Suprapubic skin (tissue), 4 donors: ENCODE measurements around the gene SCIN. TPM values are rescaled to one million over a fixed set of nuclear protein-coding genes. Genes with fewer than 3 reads are reported as not detected.
"Not testable (repeated sequence)": the region's sequence is repeated elsewhere in the genome, so short reads cannot be mapped to it uniquely, and the experiment has no call there.

ENCODE experiments used
- DNase-seq, 2 donors: peaks; one replicate each; pipeline ENCODE4 v3.0.0-alpha.2; 2019; ENCODE audit warnings: low spot score in 2 of 2
- H3K27ac ChIP-seq: fragments of 200-600 bp; sonication (generic); one replicate; pipeline ENCODE4 v1.5.1; 2019
- H3K27me3 ChIP-seq: fragments of 200-600 bp; sonication (generic); one replicate; pipeline ENCODE4 v1.5.1; 2019
- H3K36me3 ChIP-seq: fragments of 200-600 bp; sonication (generic); one replicate; pipeline ENCODE4 v1.5.1; 2019
- H3K4me1 ChIP-seq: fragments of 200-600 bp; sonication (generic); one replicate; pipeline ENCODE4 v1.5.1; 2019
- H3K4me3 ChIP-seq: fragments of 200-600 bp; sonication (generic); one replicate; pipeline ENCODE4 v1.5.1; 2019; ENCODE audit warnings: mild to moderate bottlenecking
- H3K9me3 ChIP-seq: fragments of 200-600 bp; sonication (generic); one replicate; pipeline ENCODE4 v1.5.1; 2019
- EP300 ChIP-seq: sonication (generic); formaldehyde crosslinking; IDR thresholded peaks from one replicate; pipeline ENCODE4 v1.6.1; 2017; ENCODE audit warnings: antibody characterized with exemption
- POLR2A ChIP-seq, 2 donors: fragments of 450-650 bp; IDR thresholded peaks; one replicate each; pipeline ENCODE4 v1.6.1; 2017; ENCODE audit warnings: antibody characterized with exemption in 2 of 2, mild to moderate bottlenecking in 2 of 2, moderate library complexity in 2 of 2
- POLR2AphosphoS5 ChIP-seq, 3 donors: sonication (generic); formaldehyde crosslinking; IDR thresholded peaks; one replicate each; pipeline ENCODE4 v1.6.1; 2017; ENCODE audit warnings: antibody characterized with exemption in 3 of 3
- WGBS: methylation state at CpG from one replicate; pipeline ENCODE4 v1.1.5; 2018; 5-methylcytosine and 5-hydroxymethylcytosine counted together
- total RNA-seq, 4 donors: library from RNA; depleted of rRNA; stranded (reverse); fragments of >200 nt; gene quantifications; one replicate each; pipeline ENCODE4 v1.1.0, GENCODE V29; 2016
- TF ChIP-seq, protein P1 (sequence below), 2 donors: fragments of 200-600 bp in 1 of 2; fragments of 450-650 bp in 1 of 2; sonication (generic) in 1 of 2; IDR thresholded peaks; one replicate each; pipeline ENCODE4 v1.5.1; 2016 to 2019; ENCODE audit warnings: antibody characterized with exemption in 2 of 2, mild to moderate bottlenecking in 1 of 2, moderate library complexity in 1 of 2

The SCIN gene
- total RNA-seq, 4 donors from 2014 or later = 3.1 to 4.9 (median 3.8) TPM

DNA sequence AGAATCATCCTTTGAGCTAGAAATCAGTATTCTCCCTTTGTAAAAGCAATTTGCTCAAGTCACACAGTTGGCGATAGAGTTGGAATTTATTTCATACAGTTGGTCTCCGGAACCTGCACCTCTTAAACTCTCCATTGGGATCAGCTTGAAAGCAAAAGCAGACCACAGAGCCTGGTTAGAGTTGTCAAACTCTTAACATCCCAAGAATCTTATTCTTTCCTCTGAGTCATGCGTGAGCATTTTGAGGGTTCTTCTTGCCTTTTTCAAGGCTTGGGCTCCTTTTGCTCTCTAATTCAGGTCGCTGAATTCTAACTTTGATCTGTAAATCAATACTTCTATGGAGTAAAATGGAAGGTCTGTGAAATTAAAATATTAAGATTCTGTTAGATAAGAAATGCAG is 19.6 kb upstream of the SCIN start:
- H3K9me3 ChIP-seq = no peaks in the 10 kb centered on the region
- H3K4me3 ChIP-seq = no peak overlapping the region
- no peak for DNase-seq
- no peaks in the 10 kb centered on the region for H3K27me3 ChIP-seq
- no peaks in the 10 kb centered on the region for H3K36me3 ChIP-seq
- H3K27ac ChIP-seq = no peak overlapping the region
- no peaks in the 10 kb centered on the region for H3K4me1 ChIP-seq
- TF ChIP-seq EP300 (no peak), POLR2AphosphoS5 (IDR thresholded peaks at IDR 0.05) (no peak), POLR2A (IDR thresholded peaks at IDR 0.05) (no peak)
- TF ChIP-seq, protein P1, sequence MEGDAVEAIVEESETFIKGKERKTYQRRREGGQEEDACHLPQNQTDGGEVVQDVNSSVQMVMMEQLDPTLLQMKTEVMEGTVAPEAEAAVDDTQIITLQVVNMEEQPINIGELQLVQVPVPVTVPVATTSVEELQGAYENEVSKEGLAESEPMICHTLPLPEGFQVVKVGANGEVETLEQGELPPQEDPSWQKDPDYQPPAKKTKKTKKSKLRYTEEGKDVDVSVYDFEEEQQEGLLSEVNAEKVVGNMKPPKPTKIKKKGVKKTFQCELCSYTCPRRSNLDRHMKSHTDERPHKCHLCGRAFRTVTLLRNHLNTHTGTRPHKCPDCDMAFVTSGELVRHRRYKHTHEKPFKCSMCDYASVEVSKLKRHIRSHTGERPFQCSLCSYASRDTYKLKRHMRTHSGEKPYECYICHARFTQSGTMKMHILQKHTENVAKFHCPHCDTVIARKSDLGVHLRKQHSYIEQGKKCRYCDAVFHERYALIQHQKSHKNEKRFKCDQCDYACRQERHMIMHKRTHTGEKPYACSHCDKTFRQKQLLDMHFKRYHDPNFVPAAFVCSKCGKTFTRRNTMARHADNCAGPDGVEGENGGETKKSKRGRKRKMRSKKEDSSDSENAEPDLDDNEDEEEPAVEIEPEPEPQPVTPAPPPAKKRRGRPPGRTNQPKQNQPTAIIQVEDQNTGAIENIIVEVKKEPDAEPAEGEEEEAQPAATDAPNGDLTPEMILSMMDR (IDR thresholded peaks at IDR 0.05) = no peak
- WGBS = 90% methylated on average over 4 of the region's 4 CpGs

- H3K4me1 ChIP-seq = no peaks in the 10 kb centered on the region
- no peak for DNase-seq
- no peaks in the 10 kb centered on the region for H3K36me3 ChIP-seq
- TF ChIP-seq POLR2AphosphoS5 (IDR thresholded peaks at IDR 0.05) = no peak
- TF ChIP-seq POLR2A (IDR thresholded peaks at IDR 0.05) = no peak
- no peak for TF ChIP-seq EP300
- H3K27me3 ChIP-seq = no peaks in the 10 kb centered on the region
- no peak overlapping the region for H3K27ac ChIP-seq
- no peak overlapping the region for H3K4me3 ChIP-seq
- no peaks in the 10 kb centered on the region for H3K9me3 ChIP-seq
- WGBS = 86% methylated on average over 1 of the region's 1 CpG
These were observed 17.6 kb upstream of the SCIN start for GRCh38 chr7:12552876-12553275.

DNA sequence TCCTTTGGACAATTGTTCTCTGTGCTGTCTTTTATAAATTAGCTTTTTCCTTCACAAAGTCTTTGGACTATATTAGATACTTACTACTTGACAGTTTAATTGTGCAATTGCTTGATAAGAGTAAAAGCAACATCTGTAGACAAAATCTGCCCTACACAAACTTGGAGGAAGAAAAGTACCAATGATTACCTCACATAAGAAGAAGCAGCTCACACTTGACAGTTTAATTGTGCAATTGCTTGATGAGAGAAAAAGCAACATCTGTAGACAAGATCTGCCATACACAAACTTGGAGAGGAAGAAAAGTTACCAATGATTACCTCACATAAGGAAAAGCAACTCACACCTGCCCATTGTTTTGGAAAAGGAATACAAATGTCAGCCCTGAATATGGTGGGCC is 17.1 kb upstream of the SCIN start:
- H3K4me1 ChIP-seq = no peaks in the 10 kb centered on the region
- H3K4me3 ChIP-seq = no peak overlapping the region
- no peak for DNase-seq
- H3K9me3 ChIP-seq = no peaks in the 10 kb centered on the region
- no peak for TF ChIP-seq POLR2AphosphoS5 (IDR thresholded peaks at IDR 0.05)
- TF ChIP-seq EP300 = no peak
- no peak for TF ChIP-seq POLR2A (IDR thresholded peaks at IDR 0.05)
- TF ChIP-seq, protein P1 (IDR thresholded peaks at IDR 0.05) = no peak
- no peaks in the 10 kb centered on the region for H3K36me3 ChIP-seq
- no peaks in the 10 kb centered on the region for H3K27me3 ChIP-seq
- H3K27ac ChIP-seq = no peak overlapping the region

- no peak for TF ChIP-seq POLR2AphosphoS5 (IDR thresholded peaks at IDR 0.05)
- TF ChIP-seq, protein P1 (IDR thresholded peaks at IDR 0.05) = no peak
- TF ChIP-seq POLR2A (IDR thresholded peaks at IDR 0.05) = no peak
- 93% methylated on average over 2 of the region's 2 CpGs for WGBS
- Histone ChIP-seq H3K36me3 (no peaks in the 10 kb centered on the region), H3K27ac (no peak overlapping the region), H3K4me3 (no peak overlapping the region), H3K9me3 (no peaks in the 10 kb centered on the region), H3K4me1 (no peaks in the 10 kb centered on the region), H3K27me3 (no peaks in the 10 kb centered on the region)
- DNase-seq = no peak
These were observed 16.2 kb upstream of the SCIN start for GRCh38 chr7:12554351-12554750.

DNA sequence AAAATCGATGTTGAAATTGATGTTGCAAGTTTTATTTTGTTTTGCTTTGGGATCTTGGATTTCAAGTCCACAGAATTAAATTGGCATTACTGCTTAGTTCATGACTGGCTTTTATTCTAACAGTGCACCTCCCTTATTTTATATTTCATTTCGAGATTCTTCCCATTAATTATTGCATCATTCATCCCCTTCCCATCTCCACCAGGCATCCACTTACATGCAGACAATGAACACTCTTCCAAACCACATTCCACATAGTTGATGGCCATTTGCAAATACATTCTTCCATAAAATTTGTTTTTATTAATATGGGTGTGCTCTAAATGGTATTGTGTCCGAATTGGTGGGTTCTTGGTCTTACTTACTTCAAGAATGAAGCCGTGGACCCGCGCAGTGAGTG is 15.6 kb upstream of the SCIN start:
- no peaks in the 10 kb centered on the region for H3K9me3 ChIP-seq
- no peaks in the 10 kb centered on the region for H3K36me3 ChIP-seq
- no peak overlapping the region for H3K27ac ChIP-seq
- no peak for TF ChIP-seq EP300
- no peak for TF ChIP-seq POLR2A (IDR thresholded peaks at IDR 0.05)
- no peak for TF ChIP-seq POLR2AphosphoS5 (IDR thresholded peaks at IDR 0.05)
- TF ChIP-seq, protein P1 (IDR thresholded peaks at IDR 0.05) = no peak
- no peak for DNase-seq
- no peaks in the 10 kb centered on the region for H3K27me3 ChIP-seq
- H3K4me3 ChIP-seq = no peak overlapping the region
- H3K4me1 ChIP-seq = no peaks in the 10 kb centered on the region
- WGBS = 83% methylated on average over 6 of the region's 6 CpGs

GRCh38 chr7:12555695-12556094 is 14.8 kb upstream of the SCIN start:
- not testable (repeated sequence) for DNase-seq, H3K9me3 ChIP-seq, H3K4me3 ChIP-seq, H3K27ac ChIP-seq, H3K36me3 ChIP-seq, H3K27me3 ChIP-seq, H3K4me1 ChIP-seq
- WGBS = 84% methylated on average over 6 of the region's 6 CpGs

GRCh38 chr7:12556139-12556792 is 14.3 kb upstream of the SCIN start:
- not testable (repeated sequence) for H3K4me1 ChIP-seq, H3K27me3 ChIP-seq, DNase-seq, H3K9me3 ChIP-seq, H3K36me3 ChIP-seq, H3K27ac ChIP-seq, H3K4me3 ChIP-seq
- 97% methylated on average over 34 of the region's 60 CpGs for WGBS
